HepG2 (cell line): ENCODE data around the gene DPEP1.

Source experiments
- EHMT2 ChIP-seq: fragments of 200-600 bp; sonication (generic); IDR thresholded peaks from 2 replicates; pipeline ENCODE4 v1.7.0; 2017; ENCODE audit warnings: antibody characterized with exemption, low read depth, low read length, borderline replicate concordance
- EZH2 ChIP-seq: conservative IDR thresholded peaks from 2 replicates; pipeline ENCODE4 v1.6.1; 2012; ENCODE audit warnings: mild to moderate bottlenecking, low read depth, low read length, moderate library complexity
- FOXA3 ChIP-seq: IDR thresholded peaks from 2 replicates; pipeline ENCODE4 v1.6.1; 2016; ENCODE audit warnings: missing genetic modification reagents, missing compliant biosample characterization
- MAX ChIP-seq: IDR thresholded peaks from 2 replicates; pipeline ENCODE4 v1.6.1; 2012; ENCODE audit warnings: inconsistent platforms
- PCBP1 ChIP-seq: fragments of 200-400 bp; formaldehyde crosslinking; IDR thresholded peaks from 2 replicates; pipeline ENCODE4 v1.6.1; 2017; ENCODE audit warnings: mild to moderate bottlenecking, low read depth, low read length, borderline replicate concordance
- POLR2A ChIP-seq, 2 experiments: IDR thresholded peaks; 2 replicates each; pipeline ENCODE4 v1.6.1; 2011; ENCODE audit warnings: low read depth in 2 of 2, low read length in 2 of 2, mild to moderate bottlenecking in 1 of 2, moderate library complexity in 1 of 2; ENCODE audit not compliant: insufficient read depth in 1 of 2
- POLR2AphosphoS2 ChIP-seq: IDR thresholded peaks from 2 replicates; pipeline ENCODE4 v1.6.1; 2011; ENCODE audit warnings: low read depth, low read length, improper control_type of control experiment
- SPEN ChIP-seq: sonication (generic); formaldehyde crosslinking; IDR thresholded peaks from 2 replicates; pipeline ENCODE4 v1.5.1; 2020; ENCODE audit warnings: low read depth, mild to moderate bottlenecking, missing genetic modification reagents
- ZNF441 ChIP-seq: sonication (generic); formaldehyde crosslinking; IDR thresholded peaks from 2 replicates; pipeline ENCODE4 v1.7.0; 2021; ENCODE audit warnings: missing genetic modification reagents, borderline replicate concordance
- TF ChIP-seq, protein P1 (sequence below): sonication (generic); formaldehyde crosslinking; IDR thresholded peaks from 2 replicates; pipeline ENCODE4 v1.5.0; 2020; ENCODE audit warnings: mild to moderate bottlenecking, missing genetic modification reagents, moderate library complexity

GRCh38 chr16:89686520-89687091 is 73.2 kb downstream of the DPEP1 start, which contains the start of gene CDK10:
- TF ChIP-seq POLR2A (IDR thresholded peaks at IDR 0.05; ENCODE audit: insufficient read depth in 1 of 2, low read depth in 2 of 2, low read length in 2 of 2) (no peak), FOXA3 (CRISPR knock-in tag) (no peak), POLR2AphosphoS2 (no peak), EHMT2 (no peak), EZH2 (no peak), MAX (no peak), PCBP1 (no peak), ZNF441 (CRISPR knock-in tag) (no peak), SPEN (no peak)
- TF ChIP-seq, protein P1, sequence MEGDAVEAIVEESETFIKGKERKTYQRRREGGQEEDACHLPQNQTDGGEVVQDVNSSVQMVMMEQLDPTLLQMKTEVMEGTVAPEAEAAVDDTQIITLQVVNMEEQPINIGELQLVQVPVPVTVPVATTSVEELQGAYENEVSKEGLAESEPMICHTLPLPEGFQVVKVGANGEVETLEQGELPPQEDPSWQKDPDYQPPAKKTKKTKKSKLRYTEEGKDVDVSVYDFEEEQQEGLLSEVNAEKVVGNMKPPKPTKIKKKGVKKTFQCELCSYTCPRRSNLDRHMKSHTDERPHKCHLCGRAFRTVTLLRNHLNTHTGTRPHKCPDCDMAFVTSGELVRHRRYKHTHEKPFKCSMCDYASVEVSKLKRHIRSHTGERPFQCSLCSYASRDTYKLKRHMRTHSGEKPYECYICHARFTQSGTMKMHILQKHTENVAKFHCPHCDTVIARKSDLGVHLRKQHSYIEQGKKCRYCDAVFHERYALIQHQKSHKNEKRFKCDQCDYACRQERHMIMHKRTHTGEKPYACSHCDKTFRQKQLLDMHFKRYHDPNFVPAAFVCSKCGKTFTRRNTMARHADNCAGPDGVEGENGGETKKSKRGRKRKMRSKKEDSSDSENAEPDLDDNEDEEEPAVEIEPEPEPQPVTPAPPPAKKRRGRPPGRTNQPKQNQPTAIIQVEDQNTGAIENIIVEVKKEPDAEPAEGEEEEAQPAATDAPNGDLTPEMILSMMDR (CRISPR knock-in tag): no peak
